BJ (cell line): ENCODE data around the gene TRAPPC3. TPM values are rescaled to one million over a fixed set of nuclear protein-coding genes. Genes with fewer than 3 reads are reported as not detected.

Experiments used
- CTCF ChIA-PET: fragments of 350-600 bp; formaldehyde crosslinking; extraction: SDS; loops from one replicate; lab custom pipeline; 2021; ENCODE audit warnings: antibody characterized with exemption, inconsistent platforms; lab: Yijun Ruan, JAX
- POLR2A ChIA-PET: fragments of 300-600 bp; sonication (Branson Sonifier 250); formaldehyde crosslinking; extraction: SDS; loops from one replicate; lab custom pipeline; 2021; ENCODE audit warnings: antibody characterized with exemption; lab: Charles Lee
- DNase-seq: peaks from one replicate; pipeline ENCODE4 v3.0.0-alpha.2; 2011; ENCODE audit warnings: low read depth
- H3K27me3 ChIP-seq: 2 replicates; pipeline ENCODE4 v1.6.0; 2011; ENCODE audit warnings: low read length; ENCODE audit not compliant: control insufficient read depth, insufficient read depth
- H3K36me3 ChIP-seq: 2 replicates; pipeline ENCODE4 v1.5.1; 2011; ENCODE audit warnings: low read length; ENCODE audit not compliant: control insufficient read depth, insufficient read depth
- H3K4me3 ChIP-seq: 2 replicates; pipeline ENCODE4 v1.5.1; 2011; ENCODE audit warnings: low read depth, mild to moderate bottlenecking, control low read depth, low read length
- CTCF ChIP-seq: IDR thresholded peaks from 2 replicates; pipeline ENCODE4 v1.5.1; 2011; ENCODE audit warnings: low read depth, mild to moderate bottlenecking, control low read depth, inconsistent platforms, low read length, moderate library complexity; ENCODE audit not compliant: insufficient read depth
- polyA plus RNA-seq: library from polyadenylated mRNA; depleted of rRNA; stranded (reverse); fragments of >200 nt; gene quantifications from 2 replicates; pipeline ENCODE4 v1.2.3, GENCODE V29; 2011; rRNA removed
- small RNA-seq: library from RNA; depleted of rRNA; stranded (forward); fragments of <200 nt; gene quantifications from one replicate; pipeline ENCODE3, GENCODE V24; 2012; ENCODE audit warnings: low replicate concordance, low read depth; ENCODE audit not compliant: insufficient read length

TRAPPC3 gene
- polyA plus RNA-seq, 1 experiment: 65.4 TPM

DNA sequence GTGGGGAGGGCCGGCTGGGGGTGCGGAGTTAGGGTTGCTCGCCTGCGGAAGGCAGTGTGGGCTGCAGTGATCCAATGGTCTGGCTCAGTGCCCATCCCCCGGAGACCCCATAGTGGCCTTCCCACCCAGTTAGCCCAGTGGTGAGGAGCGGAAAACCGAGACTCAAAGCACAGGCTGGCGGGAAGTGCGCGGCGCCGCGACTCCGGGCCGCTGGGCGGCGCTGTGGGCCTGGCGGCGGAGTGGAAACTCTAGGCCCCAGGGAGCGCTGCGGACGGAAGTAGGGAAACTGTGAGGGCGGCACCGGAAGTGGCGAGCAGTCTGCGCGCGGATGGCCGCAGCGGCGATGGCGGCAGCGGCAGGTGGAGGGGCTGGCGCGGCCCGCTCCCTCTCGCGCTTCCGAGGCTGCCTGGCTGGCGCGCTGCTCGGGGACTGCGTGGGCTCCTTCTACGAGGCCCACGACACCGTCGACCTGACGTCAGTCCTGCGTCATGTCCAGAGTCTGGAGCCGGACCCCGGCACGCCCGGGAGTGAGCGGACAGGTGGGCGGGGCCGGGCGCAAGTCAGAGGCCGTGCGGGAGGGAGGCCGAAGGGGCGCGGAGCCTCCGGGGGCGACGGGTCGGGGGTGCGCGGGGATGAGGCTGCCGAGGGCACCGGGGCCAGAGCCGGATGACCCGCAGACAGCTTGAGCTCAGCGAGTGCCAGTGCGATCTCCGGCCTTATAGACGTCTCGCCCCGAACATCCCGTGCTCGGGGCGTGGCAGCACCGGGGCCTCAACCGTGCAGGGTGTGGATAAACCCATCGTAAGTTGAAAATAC is 60.5 kb downstream of the TRAPPC3 start, which contains the start of gene ADPRS:
Gene ADPRS, plus strand, starts transcription at position 316 of the 816 bp plus-strand sequence. Its CDS starts 13 bp downstream, at position 329.
- Histone ChIP-seq H3K27me3 (no peaks in the 10 kb centered on the region), H3K4me3 (peak within 1 kb of the TSS; percentile 96), H3K36me3 (peaks cover 19% of the 10 kb centered on the region)
- peak; percentile 85 for TF ChIP-seq CTCF
- POLR2A ChIA-PET: interaction anchor here (0.7 kb wide), 1 partner anchor 156 kb away, joined by 3 read pairs; no protein-coding TSS in a partner anchor
- no peak for DNase-seq
- CTCF ChIA-PET: interaction anchor here (0.6 to 4.4 kb wide), 5 partner anchors 15 to 347 kb away, joined by 3 to 22 read pairs (median 4); partner anchors contain the start of gene AGO1

GRCh38 chr1:36088265-36088576 is 61.1 kb downstream of the TRAPPC3 start:
- CTCF ChIA-PET: interaction anchor here (1.9 kb wide), 1 partner anchor 14 kb away, joined by 5 read pairs; no protein-coding TSS in a partner anchor
- Histone ChIP-seq H3K4me3 (peak overlapping the region; percentile 96), H3K36me3 (peaks cover 15% of the 10 kb centered on the region), H3K27me3 (no peaks in the 10 kb centered on the region)
- no peak for TF ChIP-seq CTCF
- POLR2A ChIA-PET: no interaction called here
- DNase-seq: no peak

DNA sequence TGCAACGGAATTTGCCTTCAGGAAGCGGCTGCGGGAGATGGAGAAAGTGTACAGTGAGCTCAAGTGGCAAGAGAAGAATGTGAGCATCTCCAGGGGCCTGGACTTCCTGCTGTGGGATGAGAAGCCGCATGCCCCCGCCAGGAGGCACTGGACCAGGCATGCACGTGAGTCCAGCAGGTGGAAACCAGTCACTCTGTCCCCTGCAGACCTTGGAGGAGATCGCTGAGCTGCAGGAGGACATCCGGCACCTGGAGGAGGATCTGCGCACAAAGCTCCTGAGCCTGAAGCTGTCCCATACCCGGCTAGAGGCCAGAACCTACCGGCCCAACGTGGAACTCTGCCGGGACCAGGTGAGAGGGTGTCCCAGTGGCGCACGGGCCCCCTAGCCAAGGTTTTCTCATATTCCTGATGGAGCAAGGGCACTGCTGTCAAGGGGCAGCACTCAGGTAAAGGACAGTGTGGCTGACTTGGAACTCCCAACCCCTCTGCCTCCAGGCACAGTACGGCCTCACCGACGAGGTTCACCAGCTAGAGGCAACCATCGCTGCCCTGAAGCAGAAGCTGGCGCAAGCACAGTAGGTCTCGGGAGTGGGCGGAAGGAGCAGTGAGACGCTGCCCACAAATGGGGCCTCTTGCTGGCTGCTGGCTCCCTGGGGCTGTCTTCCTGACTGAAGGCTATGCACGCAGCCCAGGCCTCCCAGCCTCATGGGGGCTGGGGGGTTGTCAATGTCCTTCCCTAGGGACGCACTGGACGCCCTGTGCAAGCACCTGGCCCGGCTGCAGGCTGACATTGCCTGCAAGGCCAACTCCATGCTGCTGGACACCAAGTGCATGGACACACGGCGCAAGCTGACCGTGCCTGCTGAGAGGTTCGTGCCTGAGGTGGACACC is 61.8 kb downstream of the TRAPPC3 start:
- DNase-seq: no peak

More for the DNA sequence above, 61.8 kb downstream of the TRAPPC3 start:
- H3K36me3 ChIP-seq: peaks cover 9% of the 10 kb centered on the region
- ChIA-PET CTCF (interaction anchor here (1.2 to 1.9 kb wide), 3 partner anchors 14 to 205 kb away, joined by 4 to 5 read pairs (median 4); partner anchors contain the start of gene AGO1), POLR2A (no interaction called here)
- H3K4me3 ChIP-seq: no peak overlapping the region
- H3K27me3 ChIP-seq: no peaks in the 10 kb centered on the region
- TF ChIP-seq CTCF: no peak

Small RNA genes lying within 50 kb of the gene (small RNA-seq; reads per million reads assigned to genes)
- not detected for gene RN7SL131P

Other genes with a start within 250 kb of the TRAPPC3 start
- 18.9 and 20.5 TPM in 2 replicates for gene AGO3, start 218.4 kb downstream of the TRAPPC3 start, polyA plus RNA-seq
- gene TEKT2, start 65.4 kb downstream of the TRAPPC3 start, polyA plus RNA-seq: 0.10 and 0.16 TPM in 2 replicates
- gene ADPRS, start 60.6 kb downstream of the TRAPPC3 start, polyA plus RNA-seq: 30.0 and 46.4 TPM in 2 replicates
- 6.0 and 6.8 TPM in 2 replicates for gene COL8A2, start 24.3 kb downstream of the TRAPPC3 start, polyA plus RNA-seq
- gene MAP7D1, start 6.7 kb upstream of the TRAPPC3 start, polyA plus RNA-seq: 20.7 and 33.7 TPM in 2 replicates
- gene THRAP3, start 75.0 kb upstream of the TRAPPC3 start, polyA plus RNA-seq: 45.8 and 69.0 TPM in 2 replicates
- gene SH3D21, start 156.9 kb upstream of the TRAPPC3 start, polyA plus RNA-seq: 3.2 and 3.3 TPM in 2 replicates
- 101 and 133 TPM in 2 replicates for gene EVA1B, start 174.2 kb upstream of the TRAPPC3 start, polyA plus RNA-seq
- 19.5 and 29.5 TPM in 2 replicates for gene STK40, start 236.4 kb upstream of the TRAPPC3 start, polyA plus RNA-seq
- 64.0 and 86.5 TPM in 2 replicates for gene LSM10, start 248.4 kb upstream of the TRAPPC3 start, polyA plus RNA-seq